ENCODE results near the gene NOP9.

GRCh38 chr14:24316597-24316950 lies 16.9 kb downstream of the NOP9 start:
- TF ChIP-seq CTCF (IDR thresholded peaks at IDR 0.05) (no peak), EP300 (IDR thresholded peaks at IDR 0.05) (no peak), POLR2AphosphoS5 (IDR thresholded peaks at IDR 0.05) (no peak)

All from esophagus muscularis mucosa (tissue), 4 donors.